Caco-2 (cell line): ENCODE results near the gene IDS. TPM values are rescaled to one million over a fixed set of nuclear protein-coding genes. Genes with fewer than 3 reads are reported as not detected.
"Not testable (repeated sequence)": the region's sequence is repeated elsewhere in the genome, so short reads cannot be mapped to it uniquely, and the experiment has no call there.

Source experiments
- BruUV-seq: library from RNA; stranded (reverse); fragments of 400-500 nt; replicated peaks from 2 replicates; lab custom pipeline; 2021; lab: Mats Ljungman, UMichigan
- CTCF ChIA-PET: fragments of 300-600 bp; sonication (Branson Sonifier 250); formaldehyde crosslinking; loops from one replicate; lab custom pipeline; 2022; ENCODE audit warnings: antibody characterized with exemption; lab: Charles Lee
- POLR2A ChIA-PET: fragments of 300-600 bp; sonication (Branson Sonifier 250); formaldehyde crosslinking; loops from one replicate; lab custom pipeline; 2022; ENCODE audit warnings: antibody characterized with exemption; lab: Charles Lee
- DNase-seq, 2 experiments: peaks; one replicate each; pipeline versions ENCODE4 v3.0.0 to v3.0.0-alpha.2; 2020 to 2022
- H3K27me3 ChIP-seq: replicated peaks from 2 replicates; pipeline ENCODE4 v1.6.0; 2011; ENCODE audit warnings: low read length; ENCODE audit not compliant: control insufficient read depth, insufficient read depth
- H3K36me3 ChIP-seq: 2 replicates; pipeline ENCODE4 v1.5.1; 2011; ENCODE audit warnings: low read length; ENCODE audit not compliant: control insufficient read depth, insufficient read depth
- H3K4me1 ChIP-seq: fragments of 250-450 bp; sonication (Bioruptor Pico); 2 replicates; pipeline ENCODE4 v1.5.1; 2020; ENCODE audit warnings: mild to moderate bottlenecking
- H3K4me3 ChIP-seq: 2 replicates; pipeline ENCODE4 v1.5.1; 2011; ENCODE audit warnings: low read depth, mild to moderate bottlenecking, control low read depth, low read length
- H3K9me3 ChIP-seq: fragments of 250-450 bp; sonication (Bioruptor Pico); 2 replicates; pipeline ENCODE4 v1.5.1; 2020; ENCODE audit warnings: mild to moderate bottlenecking, moderate library complexity
- H3K27ac Mint-ChIP-seq: one replicate; pipeline ENCODE4 v1.8.0; 2022; ENCODE audit warnings: mixed read lengths; ENCODE audit not compliant: unreplicated experiment
- H3K27me3 Mint-ChIP-seq: one replicate; pipeline ENCODE4 v1.8.0; 2022; ENCODE audit warnings: mixed read lengths; ENCODE audit not compliant: insufficient read depth, unreplicated experiment
- H3K36me3 Mint-ChIP-seq: one replicate; pipeline ENCODE4 v1.8.0; 2022; ENCODE audit warnings: mild to moderate bottlenecking, mixed read lengths; ENCODE audit not compliant: insufficient read depth, unreplicated experiment
- H3K4me1 Mint-ChIP-seq: one replicate; pipeline ENCODE4 v1.8.0; 2022; ENCODE audit warnings: low read depth, mixed read lengths; ENCODE audit not compliant: unreplicated experiment
- H3K4me3 Mint-ChIP-seq: one replicate; pipeline ENCODE4 v1.8.0; 2022; ENCODE audit warnings: mild to moderate bottlenecking, moderate library complexity, mixed read lengths; ENCODE audit not compliant: unreplicated experiment
- H3K9me3 Mint-ChIP-seq: one replicate; pipeline ENCODE4 v1.8.0; 2022; ENCODE audit warnings: mixed read lengths; ENCODE audit not compliant: unreplicated experiment
- CTCF ChIP-seq, 2 experiments: fragments of 200-600 bp in 1 of 2; IDR thresholded peaks; 1 replicate in 1 of 2; 2 replicates in 1 of 2; pipeline versions ENCODE4 v1.5.1 to v1.8.0; 2011 to 2022; ENCODE audit warnings: antibody characterized with exemption in 1 of 2, control low read depth in 1 of 2, inconsistent platforms in 1 of 2, low read depth in 1 of 2, low read length in 1 of 2, mild to moderate bottlenecking in 1 of 2, moderate library complexity in 1 of 2; ENCODE audit not compliant: insufficient read depth in 1 of 2, severe bottlenecking in 1 of 2, unreplicated experiment in 1 of 2
- intact Hi-C: fragments of 100-400 bp; cut with micrococcal nuclease; formaldehyde crosslinking; loops from one replicate; pipeline ENCODE4 v1.10.0; 2022; ENCODE audit not compliant: unreplicated experiment
- total RNA-seq: library from RNA; stranded (reverse); gene quantifications from 2 replicates; pipeline ENCODE4 v1.2.3, GENCODE V29; 2022

The IDS gene
- total RNA-seq, 1 experiment from 2014 or later: 35.1 TPM

GRCh38 chrX:149525389-149525788 is 20.3 kb upstream of the IDS start:
- H3K4me3 Mint-ChIP-seq, CTCF ChIA-PET, H3K4me1 Mint-ChIP-seq, H3K27me3 Mint-ChIP-seq, H3K9me3 Mint-ChIP-seq, H3K4me3 ChIP-seq, intact Hi-C loops, H3K36me3 ChIP-seq, POLR2A ChIA-PET, H3K36me3 Mint-ChIP-seq, BruUV-seq, H3K27me3 ChIP-seq, H3K9me3 ChIP-seq, H3K27ac Mint-ChIP-seq: not testable (repeated sequence)
- peak; percentile 43 to 44 for DNase-seq
- peaks cover 13% of the 10 kb centered on the region for H3K4me1 ChIP-seq

GRCh38 chrX:149522916-149523315 is 17.8 kb upstream of the IDS start:
- no peak overlapping the region for H3K4me3 ChIP-seq
- Mint-ChIP-seq H3K27me3 (no peaks in the 10 kb centered on the region), H3K9me3 (no peaks in the 10 kb centered on the region), H3K4me3 (no peak overlapping the region), H3K27ac (peak overlapping the region; percentile 55), H3K36me3 (no peaks in the 10 kb centered on the region), H3K4me1 (no peaks in the 10 kb centered on the region)
- intact Hi-C loops: loop anchor here (1.0 kb wide), 1 partner anchor 11 kb away; no protein-coding TSS in a partner anchor
- ChIA-PET POLR2A (interaction anchor here (1.1 kb wide), 1 partner anchor 11 kb away, joined by 3 read pairs; no protein-coding TSS in a partner anchor), CTCF (no interaction called here)
- peak in 1 of 2 experiments; percentile 27 for DNase-seq
- H3K4me1 ChIP-seq: peaks cover 13% of the 10 kb centered on the region
- no peaks in the 10 kb centered on the region for H3K27me3 ChIP-seq
- no peak for TF ChIP-seq CTCF (IDR thresholded peaks at IDR 0.05; ENCODE audit: insufficient read depth in 1 of 2, low read depth in 1 of 2, low read length in 1 of 2, severe bottlenecking in 1 of 2, unreplicated experiment in 1 of 2)
- no peaks in the 10 kb centered on the region for H3K9me3 ChIP-seq
- BruUV-seq: no TSS peak
- H3K36me3 ChIP-seq: no peaks in the 10 kb centered on the region

GRCh38 chrX:149521438-149521837 is 16.3 kb upstream of the IDS start:
- H3K4me3 Mint-ChIP-seq: no peak overlapping the region
- no peak for TF ChIP-seq CTCF (IDR thresholded peaks at IDR 0.05; ENCODE audit: insufficient read depth in 1 of 2, low read depth in 1 of 2, low read length in 1 of 2, severe bottlenecking in 1 of 2, unreplicated experiment in 1 of 2)
- no peak overlapping the region for H3K4me3 ChIP-seq
- H3K9me3 ChIP-seq: no peaks in the 10 kb centered on the region
- ChIA-PET POLR2A (no interaction called here), CTCF (no interaction called here)
- H3K4me1 Mint-ChIP-seq: no peaks in the 10 kb centered on the region
- no peak overlapping the region for H3K27ac Mint-ChIP-seq
- H3K27me3 Mint-ChIP-seq: no peaks in the 10 kb centered on the region
- no peaks in the 10 kb centered on the region for H3K36me3 ChIP-seq
- H3K4me1 ChIP-seq: peaks cover 13% of the 10 kb centered on the region
- BruUV-seq: no TSS peak
- H3K36me3 Mint-ChIP-seq: no peaks in the 10 kb centered on the region
- intact Hi-C loops: no loop called here
- DNase-seq: no peak
- no peaks in the 10 kb centered on the region for H3K9me3 Mint-ChIP-seq
- H3K27me3 ChIP-seq: no peaks in the 10 kb centered on the region

GRCh38 chrX:149520636-149521277 is 15.7 kb upstream of the IDS start:
- H3K9me3 Mint-ChIP-seq, H3K4me3 Mint-ChIP-seq, H3K4me3 ChIP-seq, POLR2A ChIA-PET, H3K36me3 Mint-ChIP-seq, H3K27ac Mint-ChIP-seq, H3K9me3 ChIP-seq, H3K4me1 Mint-ChIP-seq, DNase-seq, BruUV-seq, H3K27me3 Mint-ChIP-seq, CTCF ChIA-PET, H3K36me3 ChIP-seq, intact Hi-C loops, H3K27me3 ChIP-seq: not testable (repeated sequence)
- peaks cover 13% of the 10 kb centered on the region for H3K4me1 ChIP-seq
